MG63 (cell line): Measurements from ENCODE around the gene PTGER3. TPM values are rescaled to one million over a fixed set of nuclear protein-coding genes. Genes with fewer than 3 reads are reported as not detected.
A peak's percentile ranks its signal among the peaks of the same experiment; 100 is the strongest.

ENCODE experiments used
- DNase-seq: peaks from one replicate; pipeline ENCODE4 v3.0.0-alpha.2; 2020
- H3K27me3 ChIP-seq: fragments of 250-450 bp; sonication (Bioruptor Pico); 2 replicates; pipeline ENCODE4 v1.5.1; 2020; ENCODE audit warnings: mild to moderate bottlenecking, moderate library complexity
- H3K36me3 ChIP-seq: fragments of 250-450 bp; sonication (Bioruptor Pico); 2 replicates; pipeline ENCODE4 v1.5.1; 2020; ENCODE audit warnings: mild to moderate bottlenecking, moderate library complexity
- H3K4me3 ChIP-seq: fragments of 250-450 bp; sonication (Bioruptor Pico); 2 replicates; pipeline ENCODE4 v1.5.1; 2020; ENCODE audit warnings: mild to moderate bottlenecking, moderate library complexity
- H3K9me3 ChIP-seq: fragments of 250-450 bp; sonication (Bioruptor Pico); 2 replicates; pipeline ENCODE4 v1.5.1; 2020; ENCODE audit warnings: mild to moderate bottlenecking, moderate library complexity
- total RNA-seq: library from RNA; depleted of rRNA; stranded (reverse); fragments of >200 nt; shearing (Covaris generic); gene quantifications from 2 replicates; pipeline ENCODE4 v1.2.3, GENCODE V29; 2014; ENCODE audit warnings: low replicate concordance

The PTGER3 gene
- total RNA-seq, 1 experiment from 2014 or later, result not detected

DNA sequence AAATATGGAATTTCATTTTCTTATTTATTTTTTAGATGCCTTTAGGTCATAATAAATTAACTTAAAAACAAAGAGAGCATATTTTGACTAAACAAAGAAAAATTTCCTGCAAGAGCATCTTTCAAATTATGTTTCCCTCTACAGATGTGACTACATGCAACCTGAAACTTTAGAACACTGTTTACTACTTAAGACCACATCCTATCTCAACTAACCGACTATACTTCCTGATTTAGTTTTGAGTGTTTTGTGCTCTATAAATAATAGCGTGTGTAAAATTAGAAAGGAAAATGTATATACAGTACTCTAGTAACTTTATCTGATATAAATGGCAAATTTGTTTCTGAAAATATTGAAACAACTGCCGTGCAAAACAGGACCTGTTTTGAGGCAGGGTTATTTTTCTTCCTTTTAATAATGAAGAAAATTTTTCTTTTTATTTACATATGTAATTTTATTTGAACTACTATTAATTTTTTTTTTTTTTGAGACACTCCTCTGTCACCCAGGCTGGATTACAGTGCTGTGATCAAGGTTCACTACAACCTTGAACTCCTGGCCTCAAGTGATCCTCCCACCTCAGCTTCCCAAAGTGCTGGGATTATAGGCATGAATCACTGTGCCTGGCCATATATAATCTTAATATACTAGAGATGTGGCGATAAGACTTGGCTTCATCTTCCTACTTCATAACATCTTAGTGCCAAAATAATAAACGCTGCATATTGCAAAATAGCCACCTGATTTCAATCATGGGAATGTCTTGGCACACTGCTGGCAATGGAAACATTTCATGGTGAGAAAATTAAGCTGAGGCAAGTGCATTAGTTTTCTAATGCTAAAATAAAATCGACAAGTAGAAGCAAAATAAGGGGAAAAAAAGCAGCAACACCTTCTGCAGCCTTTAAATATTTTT is 21.0 kb upstream of the PTGER3 start:
- Histone ChIP-seq H3K36me3 (peaks cover 100% of the 10 kb centered on the region), H3K4me3 (no peak overlapping the region), H3K27me3 (no peaks in the 10 kb centered on the region), H3K9me3 (no peaks in the 10 kb centered on the region)
- DNase-seq, result no peak

DNA sequence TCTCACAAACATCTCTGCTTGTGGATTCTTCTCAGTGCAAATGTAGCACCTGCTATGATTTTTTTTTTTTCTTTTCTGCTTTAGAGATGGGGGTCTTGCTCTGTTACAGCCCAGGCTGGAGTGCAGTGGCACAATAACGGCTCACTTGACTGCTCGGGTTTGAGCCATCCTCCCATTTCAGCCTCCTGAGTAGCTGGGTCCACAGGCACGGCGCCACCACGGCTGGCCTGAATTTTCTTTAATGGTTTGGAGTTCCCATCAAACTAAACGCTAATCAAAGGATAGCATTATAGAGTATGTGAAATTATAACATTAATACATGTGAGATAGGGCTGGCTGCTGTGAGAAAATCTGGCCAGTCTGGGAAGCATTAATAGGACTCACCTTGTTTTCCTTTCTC is 7.2 kb upstream of the PTGER3 start:
- H3K36me3 ChIP-seq, result peaks cover 7% of the 10 kb centered on the region
- peaks cover 3% of the 10 kb centered on the region; the same call in 1 of the 2 replicates for H3K27me3 ChIP-seq
- DNase-seq, result no peak
- H3K4me3 ChIP-seq, result no peak overlapping the region
- no peaks in the 10 kb centered on the region for H3K9me3 ChIP-seq

DNA sequence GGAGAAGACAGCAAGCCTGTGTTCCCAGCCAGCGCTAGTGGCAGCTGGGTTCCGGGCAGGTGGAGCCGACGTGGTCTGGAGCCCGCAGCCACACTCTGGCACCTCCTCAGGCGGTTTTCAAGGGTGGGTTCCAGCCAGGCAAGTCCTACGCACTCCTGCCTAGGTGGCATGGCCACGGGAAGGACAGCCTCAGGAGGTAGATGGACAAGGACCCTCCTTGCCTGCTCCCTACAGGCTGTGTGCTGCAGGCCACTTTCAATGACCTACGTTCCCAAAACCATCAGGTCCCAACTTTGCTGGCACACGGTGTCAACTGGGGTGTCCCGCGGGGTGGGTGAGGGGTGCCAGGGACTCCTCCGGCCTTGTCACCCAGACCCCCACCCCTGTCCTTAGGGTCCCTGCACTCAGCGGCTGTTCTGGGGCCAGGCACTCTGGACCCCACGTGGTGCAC is 6.7 kb upstream of the PTGER3 start:
- DNase-seq, result no peak
- Histone ChIP-seq H3K36me3 (peaks cover 7% of the 10 kb centered on the region), H3K9me3 (no peaks in the 10 kb centered on the region), H3K4me3 (no peak overlapping the region), H3K27me3 (peaks cover 8% of the 10 kb centered on the region; the same call in 1 of the 2 replicates)

GRCh38 chr1:71053758-71054157 is 6.1 kb upstream of the PTGER3 start:
- Histone ChIP-seq H3K4me3 (no peak overlapping the region), H3K36me3 (peaks cover 2% of the 10 kb centered on the region), H3K9me3 (no peaks in the 10 kb centered on the region), H3K27me3 (peaks cover 9% of the 10 kb centered on the region; the same call in 1 of the 2 replicates)
- DNase-seq, result no peak

DNA sequence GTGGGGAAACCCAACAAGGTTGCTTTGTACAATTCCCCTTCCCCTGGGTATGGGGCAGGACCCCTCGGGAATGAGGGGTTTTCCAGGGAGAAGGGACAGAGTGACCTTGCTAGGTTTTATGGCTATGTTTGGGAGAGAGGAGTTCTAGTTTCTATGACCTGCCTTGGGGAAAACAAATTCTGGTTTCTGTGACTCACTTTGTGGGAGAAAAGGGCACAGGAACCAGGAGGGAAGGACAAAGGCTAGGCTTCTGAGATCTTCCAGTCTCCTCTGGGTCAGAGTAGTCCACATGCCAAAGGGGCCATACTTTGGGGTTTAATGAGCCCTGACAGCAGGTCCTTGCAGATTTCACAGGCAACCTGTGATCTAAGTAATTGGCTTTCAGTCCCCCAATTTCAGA is 5.5 kb upstream of the PTGER3 start:
- no peaks in the 10 kb centered on the region; the same call in 1 of the 2 replicates for H3K36me3 ChIP-seq
- no peaks in the 10 kb centered on the region for H3K9me3 ChIP-seq
- no peak for DNase-seq
- no peak overlapping the region for H3K4me3 ChIP-seq
- H3K27me3 ChIP-seq, result peaks cover 15% of the 10 kb centered on the region

GRCh38 chr1:71049951-71050598 is 2.5 kb upstream of the PTGER3 start:
- Histone ChIP-seq H3K36me3 (no peaks in the 10 kb centered on the region), H3K9me3 (no peaks in the 10 kb centered on the region), H3K4me3 (no peak overlapping the region), H3K27me3 (peaks cover 32% of the 10 kb centered on the region)
- no peak for DNase-seq

DNA sequence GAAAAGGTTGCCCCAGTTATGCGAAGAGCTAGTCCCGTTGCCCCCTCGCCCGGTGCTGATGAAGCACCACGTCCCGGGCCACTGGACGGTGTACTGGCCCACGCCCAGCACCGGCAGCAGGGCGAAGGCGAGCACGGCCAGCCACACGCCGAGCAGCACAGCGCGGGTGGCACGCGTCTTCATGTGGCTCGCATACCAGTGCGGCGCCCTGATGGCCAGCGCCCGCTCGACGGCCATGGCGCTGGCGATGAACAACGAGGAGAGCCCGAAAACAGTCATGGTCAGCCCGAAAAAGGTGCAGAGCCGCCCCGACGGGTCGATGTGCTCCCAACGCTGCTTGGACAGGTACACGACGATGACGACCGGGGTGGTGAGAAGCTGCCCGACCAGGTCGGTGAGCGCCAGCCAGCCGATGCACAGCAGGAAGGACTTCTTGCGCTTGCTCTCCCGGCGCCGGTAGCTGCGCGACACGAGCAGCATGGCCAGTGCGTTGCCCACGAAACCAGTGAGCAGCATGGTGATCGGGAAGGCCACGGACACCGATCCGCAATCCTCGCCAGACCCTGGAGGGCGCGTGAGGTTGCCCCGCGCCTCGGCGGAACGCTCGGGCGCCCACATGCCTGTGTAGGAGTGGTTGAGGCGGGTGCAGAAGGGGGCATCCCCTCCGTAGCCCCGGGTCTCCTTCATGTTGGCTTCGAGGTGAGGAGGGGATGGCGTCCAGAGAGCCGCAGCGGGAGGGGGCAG is 553 bp downstream of the PTGER3 start:
- peak overlapping the region; percentile 26; the same call in 1 of the 2 replicates for H3K4me3 ChIP-seq
- no peaks in the 10 kb centered on the region for H3K9me3 ChIP-seq
- H3K36me3 ChIP-seq, result no peaks in the 10 kb centered on the region
- peaks cover 32% of the 10 kb centered on the region for H3K27me3 ChIP-seq
- peak; percentile 10 for DNase-seq

- Histone ChIP-seq H3K27me3 (peaks cover 30% of the 10 kb centered on the region), H3K9me3 (no peaks in the 10 kb centered on the region), H3K4me3 (no peak overlapping the region), H3K36me3 (no peaks in the 10 kb centered on the region)
- DNase-seq, result no peak
These were observed 2.1 kb downstream of the PTGER3 start for GRCh38 chr1:71045463-71046028.

GRCh38 chr1:71044833-71045232 is 2.8 kb downstream of the PTGER3 start:
- Histone ChIP-seq H3K4me3 (no peak overlapping the region), H3K9me3 (no peaks in the 10 kb centered on the region), H3K27me3 (peaks cover 30% of the 10 kb centered on the region), H3K36me3 (no peaks in the 10 kb centered on the region)
- no peak for DNase-seq

- Histone ChIP-seq H3K27me3 (peaks cover 17% of the 10 kb centered on the region), H3K9me3 (no peaks in the 10 kb centered on the region), H3K36me3 (no peaks in the 10 kb centered on the region), H3K4me3 (no peak overlapping the region)
- DNase-seq, result no peak
These were observed 4.6 kb downstream of the PTGER3 start for GRCh38 chr1:71043065-71043464.

GRCh38 chr1:71041806-71042205 is 5.8 kb downstream of the PTGER3 start:
- DNase-seq, result no peak
- Histone ChIP-seq H3K27me3 (peaks cover 6% of the 10 kb centered on the region), H3K36me3 (no peaks in the 10 kb centered on the region), H3K4me3 (no peak overlapping the region), H3K9me3 (no peaks in the 10 kb centered on the region)

GRCh38 chr1:71039661-71040262 is 7.9 kb downstream of the PTGER3 start:
- Histone ChIP-seq H3K27me3 (no peaks in the 10 kb centered on the region; the same call in 1 of the 2 replicates), H3K36me3 (no peaks in the 10 kb centered on the region), H3K9me3 (no peaks in the 10 kb centered on the region), H3K4me3 (no peak overlapping the region)
- DNase-seq, result no peak

- Histone ChIP-seq H3K9me3 (no peaks in the 10 kb centered on the region), H3K36me3 (no peaks in the 10 kb centered on the region), H3K27me3 (no peaks in the 10 kb centered on the region), H3K4me3 (no peak overlapping the region)
- no peak for DNase-seq
These were observed 8.7 kb downstream of the PTGER3 start for GRCh38 chr1:71038942-71039341.

DNA sequence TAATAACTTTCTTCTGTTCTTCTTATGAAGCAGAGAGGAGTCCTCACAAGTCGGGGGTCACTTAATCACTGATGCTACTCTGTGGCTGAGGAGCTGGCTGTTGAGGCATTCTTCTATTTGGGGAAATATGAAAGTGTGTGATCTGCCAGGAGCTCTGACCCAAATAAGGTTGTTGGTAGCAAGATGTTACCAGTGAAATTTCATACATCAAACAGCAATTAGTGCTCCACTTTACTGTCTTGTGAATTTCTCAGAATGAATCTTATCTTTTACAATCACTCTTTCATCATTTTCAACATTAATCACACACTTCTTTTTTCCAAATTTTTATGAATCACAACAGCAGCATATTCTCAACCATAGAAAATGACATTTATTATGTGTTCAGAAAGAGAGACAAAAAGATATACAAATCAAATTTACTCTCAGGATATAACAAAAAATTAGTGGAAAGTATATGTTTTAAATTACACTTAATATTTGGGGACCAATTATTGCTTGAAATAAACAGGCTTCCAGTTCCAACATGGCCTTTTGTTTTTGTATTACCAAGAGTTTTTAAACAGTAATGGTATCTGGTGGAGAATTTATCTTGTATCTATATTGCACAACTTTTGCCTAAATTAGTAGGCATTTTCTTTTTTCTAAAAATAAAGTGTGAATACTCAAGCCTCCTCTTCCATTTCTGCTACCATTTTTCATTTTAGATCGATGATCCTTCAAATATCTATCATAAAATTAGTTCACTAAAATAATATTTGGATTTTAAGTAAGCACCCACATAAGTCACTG is 9.6 kb downstream of the PTGER3 start:
- no peak for DNase-seq
- no peaks in the 10 kb centered on the region for H3K27me3 ChIP-seq
- H3K36me3 ChIP-seq, result no peaks in the 10 kb centered on the region
- no peak overlapping the region for H3K4me3 ChIP-seq
- H3K9me3 ChIP-seq, result no peaks in the 10 kb centered on the region

DNA sequence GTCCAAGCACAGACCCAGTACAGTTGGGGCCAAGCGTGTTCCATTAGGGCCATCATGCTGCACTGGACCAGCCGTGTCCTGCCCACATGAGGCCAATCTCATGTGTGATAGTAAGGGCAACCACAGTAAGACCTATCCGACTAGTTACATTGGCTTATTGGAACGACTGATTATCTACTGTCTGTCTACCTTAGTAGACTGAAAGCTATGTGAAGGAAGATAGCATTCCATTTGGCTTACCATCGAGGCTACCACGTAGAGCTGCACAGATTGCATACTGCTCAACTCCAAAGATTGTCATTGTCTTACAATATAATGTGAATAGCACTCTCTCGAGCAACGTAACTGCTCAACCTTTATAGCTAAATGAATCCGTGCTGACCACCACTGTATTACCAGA is 10.6 kb downstream of the PTGER3 start:
- Histone ChIP-seq H3K4me3 (no peak overlapping the region), H3K9me3 (no peaks in the 10 kb centered on the region), H3K36me3 (no peaks in the 10 kb centered on the region), H3K27me3 (no peaks in the 10 kb centered on the region)
- no peak for DNase-seq

DNA sequence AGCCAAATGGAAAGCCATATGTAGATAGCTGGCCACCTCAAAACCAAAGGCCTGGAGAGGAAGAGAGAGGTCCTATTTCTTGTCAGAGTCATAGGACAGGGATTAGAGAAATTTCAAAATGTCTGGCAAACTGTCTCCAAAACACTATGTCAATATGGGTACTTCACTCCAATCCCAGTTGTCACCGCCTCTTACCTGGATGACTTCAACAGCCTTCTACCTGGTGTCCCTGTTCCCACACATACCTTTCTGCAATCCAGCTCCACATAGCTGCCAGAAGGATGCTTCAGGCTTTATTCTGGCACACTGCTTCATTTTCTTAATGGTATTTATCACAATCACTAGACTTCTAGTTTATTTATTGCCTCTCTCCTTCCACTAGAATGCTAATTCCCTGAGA is 14.5 kb downstream of the PTGER3 start:
- Histone ChIP-seq H3K9me3 (no peaks in the 10 kb centered on the region), H3K4me3 (no peak overlapping the region), H3K27me3 (no peaks in the 10 kb centered on the region), H3K36me3 (no peaks in the 10 kb centered on the region)
- DNase-seq, result no peak
